SK-N-MC (cell line): ENCODE data around the gene CHI3L1.

ENCODE experiments used
- DNase-seq: peaks from one replicate; pipeline ENCODE4 v3.0.0-alpha.2; 2011; ENCODE audit warnings: low read depth, low spot score
- H3K27ac ChIP-seq: fragments of 200-600 bp; sonication (generic); 2 replicates; pipeline ENCODE4 v1.5.1; 2016; ENCODE audit warnings: mixed run types
- H3K36me3 ChIP-seq: fragments of 200-600 bp; sonication (generic); 2 replicates; pipeline ENCODE4 v1.6.1; 2017; ENCODE audit warnings: antibody characterized with exemption, low read length, mixed read lengths; ENCODE audit not compliant: insufficient read depth
- H3K4me3 ChIP-seq: fragments of 200-600 bp; sonication (generic); 2 replicates; pipeline ENCODE4 v1.5.1; 2016
- H3K9ac ChIP-seq: fragments of 200-600 bp; sonication (generic); 2 replicates; pipeline ENCODE4 v1.8.0; 2017; ENCODE audit warnings: mixed run types, mixed read lengths; ENCODE audit not compliant: insufficient read length
- H3K9me3 ChIP-seq: fragments of 200-600 bp; sonication (generic); 2 replicates; pipeline ENCODE4 v1.6.1; 2017; ENCODE audit warnings: low read depth, mild to moderate bottlenecking, antibody characterized with exemption, low read length, moderate library complexity, mixed read lengths
- EZH2 ChIP-seq: fragments of 200-600 bp; sonication (generic); IDR thresholded peaks from one replicate; pipeline ENCODE4 v1.6.1; 2017; ENCODE audit warnings: antibody characterized with exemption
- FOXP2 ChIP-seq: optimal IDR thresholded peaks from 2 replicates; pipeline ENCODE3; 2011; ENCODE audit warnings: mild to moderate bottlenecking, moderate library complexity; ENCODE audit not compliant: insufficient read depth; ENCODE audit errors: extremely low read length, control extremely low read depth
- POLR2AphosphoS5 ChIP-seq: IDR thresholded peaks from 2 replicates; pipeline ENCODE4 v1.6.1; 2012; ENCODE audit warnings: mild to moderate bottlenecking, low read depth, low read length, borderline replicate concordance

CHI3L1 gene

GRCh38 chr1:203153989-203154821, 32.3 kb downstream of the CHI3L1 start:
- no peaks in the 10 kb centered on the region for H3K9me3 ChIP-seq
- H3K9ac ChIP-seq, result no peak overlapping the region
- no peak for DNase-seq
- H3K4me3 ChIP-seq, result no peak overlapping the region
- no peak for TF ChIP-seq FOXP2
- TF ChIP-seq POLR2AphosphoS5, result no peak
- no peak for TF ChIP-seq EZH2
- H3K27ac ChIP-seq, result no peak overlapping the region
- H3K36me3 ChIP-seq, result no peaks in the 10 kb centered on the region

- no peak overlapping the region for H3K9ac ChIP-seq
- peak; percentile 32 for DNase-seq
- H3K27ac ChIP-seq, result no peak overlapping the region
- no peaks in the 10 kb centered on the region for H3K36me3 ChIP-seq
- peak; percentile 52; the same call in 1 of the 2 replicates for TF ChIP-seq POLR2AphosphoS5
- TF ChIP-seq EZH2, result no peak
- no peaks in the 10 kb centered on the region for H3K9me3 ChIP-seq
- no peak overlapping the region for H3K4me3 ChIP-seq
Measured at GRCh38 chr1:203153051-203153988, 33.2 kb downstream of the CHI3L1 start.

GRCh38 chr1:203152158-203153034, 34.1 kb downstream of the CHI3L1 start:
- no peaks in the 10 kb centered on the region for H3K9me3 ChIP-seq
- H3K36me3 ChIP-seq, result no peaks in the 10 kb centered on the region
- no peak overlapping the region for H3K4me3 ChIP-seq
- no peak overlapping the region for H3K9ac ChIP-seq
- no peak for DNase-seq
- H3K27ac ChIP-seq, result no peak overlapping the region
- TF ChIP-seq FOXP2 (no peak), EZH2 (no peak), POLR2AphosphoS5 (no peak)

GRCh38 chr1:203151362-203152157, 34.9 kb downstream of the CHI3L1 start:
- no peak for TF ChIP-seq FOXP2
- no peak for TF ChIP-seq EZH2
- TF ChIP-seq POLR2AphosphoS5, result no peak
- H3K36me3 ChIP-seq, result no peaks in the 10 kb centered on the region
- no peak overlapping the region for H3K4me3 ChIP-seq
- no peak for DNase-seq
- no peaks in the 10 kb centered on the region for H3K9me3 ChIP-seq
- no peak overlapping the region for H3K9ac ChIP-seq
- no peak overlapping the region for H3K27ac ChIP-seq

- no peak overlapping the region for H3K4me3 ChIP-seq
- H3K9ac ChIP-seq, result no peak overlapping the region
- no peak for TF ChIP-seq FOXP2
- no peak for TF ChIP-seq POLR2AphosphoS5
- no peak for TF ChIP-seq EZH2
- no peaks in the 10 kb centered on the region for H3K36me3 ChIP-seq
- DNase-seq, result no peak
- H3K27ac ChIP-seq, result no peak overlapping the region
- H3K9me3 ChIP-seq, result no peaks in the 10 kb centered on the region
Measured at GRCh38 chr1:203150511-203151297, 35.8 kb downstream of the CHI3L1 start.

GRCh38 chr1:203149188-203149840, 37.2 kb downstream of the CHI3L1 start:
- no peak overlapping the region for H3K9ac ChIP-seq
- H3K4me3 ChIP-seq, result no peak overlapping the region
- TF ChIP-seq POLR2AphosphoS5 (no peak), EZH2 (no peak), FOXP2 (no peak)
- H3K9me3 ChIP-seq, result no peaks in the 10 kb centered on the region
- H3K36me3 ChIP-seq, result no peaks in the 10 kb centered on the region
- no peak for DNase-seq
- no peak overlapping the region for H3K27ac ChIP-seq
